ENCODE measurements around the gene UBAC2.

The UBAC2 gene

DNA sequence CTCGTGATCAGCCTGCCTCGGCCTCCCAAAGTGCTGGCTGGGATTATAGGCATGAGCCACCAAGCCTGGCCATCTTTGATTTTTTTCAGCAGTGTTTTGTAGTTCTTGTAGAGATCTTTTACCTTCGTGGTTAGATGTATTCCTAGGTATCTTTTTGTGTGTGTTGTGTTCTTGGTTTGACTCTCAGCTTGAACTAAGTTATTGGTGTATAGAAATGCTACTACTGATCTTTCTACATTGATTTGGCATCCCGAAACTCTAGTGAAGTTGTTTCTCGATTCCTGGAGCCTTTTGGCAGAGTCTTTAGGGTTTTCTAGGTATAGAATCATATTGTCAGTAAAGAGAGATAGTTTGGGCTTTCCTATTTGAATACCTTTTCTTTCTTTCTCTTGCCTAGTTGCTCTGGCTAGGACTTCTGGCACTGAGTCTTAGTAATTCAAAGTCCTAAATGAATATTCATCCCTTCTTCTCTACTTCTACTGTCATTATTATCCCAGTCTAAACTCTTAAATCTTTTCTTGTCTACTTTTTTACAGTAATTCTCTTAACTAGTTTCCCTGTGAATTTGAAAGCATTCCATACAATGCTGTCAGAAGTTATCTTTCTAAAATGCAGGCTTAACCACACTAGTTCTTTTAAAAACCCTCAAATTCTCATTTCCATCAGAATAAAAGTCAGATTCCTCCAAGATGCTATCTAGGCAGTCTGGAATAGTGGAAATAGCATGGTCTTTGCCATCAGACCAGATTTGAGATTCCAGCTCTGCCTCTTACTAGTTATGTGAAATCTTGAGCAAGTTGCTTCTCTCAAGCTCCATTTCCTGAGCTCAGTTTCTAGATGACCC is 50.5 kb downstream of the UBAC2 start:
- no peak for DNase-seq

DNA sequence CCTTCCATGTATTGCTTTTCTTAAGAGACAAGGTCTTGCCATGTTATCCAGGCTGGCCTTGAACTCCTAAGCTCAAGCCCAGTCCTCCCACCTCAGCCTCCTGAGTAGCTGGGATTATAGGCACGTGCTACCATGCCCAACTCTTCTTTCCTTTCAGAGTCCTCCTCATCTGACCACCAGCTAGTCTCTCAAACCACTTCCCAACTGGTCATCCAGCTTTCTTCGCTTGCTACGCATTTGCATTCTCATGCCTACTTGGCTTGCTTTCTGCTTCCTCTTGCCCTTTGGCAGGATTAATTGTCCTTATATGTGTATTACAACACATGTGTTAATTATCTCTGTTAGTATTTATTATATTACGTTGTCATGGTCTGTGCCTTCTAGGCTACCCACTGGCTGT is 51.3 kb downstream of the UBAC2 start:
- no peak for DNase-seq

DNA sequence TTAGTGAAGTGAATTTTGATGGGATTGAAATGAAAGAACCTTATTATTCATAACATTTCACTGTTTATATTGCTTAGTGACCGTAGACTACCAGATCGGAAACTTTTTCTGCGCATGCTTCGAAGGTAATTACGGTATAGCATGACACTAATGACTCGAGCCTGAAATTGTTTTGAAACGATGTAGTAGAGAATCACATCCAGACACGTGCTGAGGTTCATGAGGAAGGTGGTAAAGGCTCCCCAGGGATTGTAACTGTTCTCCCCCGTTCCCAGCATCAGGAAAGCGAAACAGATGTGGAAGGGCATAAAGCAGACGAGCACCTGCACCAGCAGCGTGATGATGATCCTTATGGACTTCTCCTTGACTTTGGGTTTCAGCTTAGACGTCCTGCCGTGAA is 54.2 kb downstream of the UBAC2 start:
- DNase-seq = peak; percentile 11

DNA sequence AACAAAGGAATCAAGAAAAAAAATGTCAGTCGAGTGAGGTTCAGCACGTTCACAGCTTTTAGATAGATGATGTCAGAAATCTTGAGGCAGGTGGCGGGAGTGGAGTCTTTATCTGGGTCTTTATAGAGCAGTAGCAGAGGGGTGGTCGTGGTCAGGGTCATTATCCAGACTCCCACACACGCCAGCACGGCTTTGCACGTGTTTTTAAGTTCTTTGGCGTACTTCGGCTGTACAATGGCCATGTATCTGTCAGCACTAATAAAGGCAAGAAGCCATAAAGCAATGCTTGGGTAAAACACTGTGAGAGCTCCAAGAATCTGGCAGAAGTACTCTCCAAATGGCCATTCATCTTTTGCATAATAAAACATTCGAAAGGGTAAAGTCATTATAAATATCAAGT is 54.6 kb downstream of the UBAC2 start:
- no peak for DNase-seq

DNA sequence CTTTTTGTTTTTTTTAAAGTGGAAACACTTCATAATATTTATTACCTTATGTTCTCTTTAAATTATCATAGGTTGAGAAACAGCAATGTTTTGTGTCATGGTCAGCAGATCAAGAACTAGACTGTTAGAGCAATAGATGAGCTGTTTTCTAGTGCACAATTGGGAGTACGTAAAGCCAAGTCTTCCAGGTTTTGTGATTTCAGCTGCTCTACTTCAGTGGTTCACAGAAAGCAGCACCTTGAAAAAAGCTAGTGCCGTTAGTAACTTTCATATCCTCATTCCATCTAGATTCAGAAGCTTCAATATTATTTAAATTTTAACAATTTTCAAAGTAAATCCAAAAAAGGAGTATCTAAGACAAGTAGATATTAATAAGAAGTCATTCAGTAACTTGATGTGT is 55.6 kb downstream of the UBAC2 start:
- DNase-seq = no peak

DNA sequence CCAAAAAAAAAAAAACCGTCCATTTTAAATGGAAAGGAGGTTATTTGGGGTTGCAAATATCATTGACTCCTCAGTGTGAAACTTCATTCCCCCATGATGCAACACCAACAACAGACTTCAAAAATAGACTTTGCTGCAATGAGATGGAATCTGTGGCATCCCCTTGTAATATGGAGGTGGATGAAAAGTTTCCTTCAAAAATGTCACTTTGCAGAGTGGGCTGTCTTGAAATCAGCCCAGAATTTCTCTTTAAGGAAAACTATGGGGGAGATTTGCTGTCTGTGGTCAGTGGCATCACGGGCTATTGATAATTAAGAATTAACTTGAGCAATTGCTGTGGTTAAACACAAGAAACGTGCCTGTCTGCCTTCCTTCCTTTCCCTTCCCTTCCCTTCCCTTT is 56.1 kb downstream of the UBAC2 start:
- peak; percentile 76 for DNase-seq

DNA sequence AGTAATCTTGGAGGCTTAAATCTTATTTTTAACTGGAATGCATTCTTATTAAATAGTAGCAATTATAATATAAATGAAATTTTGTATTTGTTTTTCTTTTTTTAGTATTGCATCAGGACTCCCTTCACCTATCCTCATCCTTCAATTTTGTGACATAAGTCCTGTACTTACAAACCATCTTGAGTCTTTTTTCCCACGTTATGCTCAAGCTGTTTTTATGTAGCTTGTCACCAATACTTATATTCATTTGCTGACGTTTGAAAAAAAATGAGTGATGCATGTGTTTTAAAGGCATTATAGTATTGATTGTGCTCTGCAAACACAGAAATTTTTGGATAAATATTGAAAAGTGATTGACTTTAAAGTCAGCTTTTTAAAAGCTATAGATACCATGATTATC is 56.6 kb downstream of the UBAC2 start:
- no peak for DNase-seq

DNA sequence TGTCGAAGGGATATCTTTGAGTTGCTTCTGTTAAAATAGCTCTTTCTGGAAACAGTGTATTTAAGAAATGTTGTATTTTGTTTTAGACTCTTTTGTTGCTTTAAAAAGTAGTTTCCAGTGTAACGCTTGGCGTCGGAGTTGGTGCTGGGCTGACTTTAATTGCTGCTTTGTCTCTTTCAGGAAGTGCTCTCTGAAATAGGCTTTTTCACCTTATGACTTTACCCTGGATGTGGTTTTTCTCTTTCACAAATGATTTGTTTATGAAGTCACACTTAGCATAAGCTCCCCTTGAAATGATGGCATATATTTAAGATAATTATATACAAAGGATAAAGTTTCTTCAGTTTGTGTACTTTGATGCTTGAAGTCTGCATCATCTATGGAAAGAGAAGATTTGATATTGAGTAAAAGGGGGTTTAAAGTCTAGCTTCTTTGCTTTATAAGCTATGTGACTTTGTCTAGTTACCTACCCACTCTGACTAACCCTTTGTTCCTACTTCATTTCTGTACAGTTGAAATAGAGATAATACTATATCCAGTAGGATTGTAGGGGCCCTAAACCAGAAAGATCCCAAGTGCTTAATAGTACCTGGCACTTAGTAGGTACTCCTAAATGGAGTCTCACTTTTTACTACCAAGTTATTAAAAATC is 57.7 kb downstream of the UBAC2 start, which contains the start of gene GPR18:
TSS of gene GPR18 (minus strand) at position 170 of the 651 bp plus-strand sequence. CDS start 2,507 bp downstream, outside the sequence.
- DNase-seq = no peak

DNA sequence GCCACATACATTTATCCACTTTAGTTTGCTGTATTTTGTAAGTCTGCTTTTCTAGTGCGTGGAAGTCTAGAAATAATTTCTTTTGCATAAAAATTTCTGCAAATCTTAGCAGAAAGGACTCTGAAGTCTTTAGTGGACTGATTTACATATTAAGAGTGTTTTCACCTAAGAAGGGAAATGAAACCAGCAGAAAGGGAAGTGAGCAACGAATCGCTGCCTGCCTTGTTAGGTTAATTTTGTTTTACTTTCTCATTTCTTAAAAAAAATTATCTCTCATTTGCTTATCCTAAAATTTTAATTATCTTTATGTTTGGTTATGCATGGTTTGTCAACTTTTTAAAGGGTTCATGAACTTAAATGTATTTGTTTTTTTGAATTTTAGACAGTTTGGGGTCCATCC is 58.3 kb downstream of the UBAC2 start:
- no peak for DNase-seq

DNA sequence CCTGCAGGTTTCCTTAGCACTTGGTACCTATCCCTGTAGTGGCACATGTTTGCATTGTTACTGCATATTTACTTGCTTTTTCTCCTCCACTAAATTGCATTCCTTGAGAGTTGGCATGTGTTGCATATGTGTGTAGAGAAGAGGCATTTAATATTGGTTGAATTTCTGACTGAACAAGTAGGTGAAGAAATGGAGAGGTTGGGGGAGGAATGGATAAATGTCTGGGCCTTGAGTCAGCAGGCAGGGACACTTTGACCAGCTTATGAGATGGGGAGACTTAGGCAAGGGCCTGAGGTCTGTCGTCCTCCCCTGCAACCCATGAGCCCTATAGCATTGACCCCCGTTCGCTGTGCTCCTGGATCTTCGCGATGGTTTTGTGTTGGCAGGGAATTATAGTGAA is 59.6 kb downstream of the UBAC2 start:
- peak; percentile 19 for DNase-seq

DNA sequence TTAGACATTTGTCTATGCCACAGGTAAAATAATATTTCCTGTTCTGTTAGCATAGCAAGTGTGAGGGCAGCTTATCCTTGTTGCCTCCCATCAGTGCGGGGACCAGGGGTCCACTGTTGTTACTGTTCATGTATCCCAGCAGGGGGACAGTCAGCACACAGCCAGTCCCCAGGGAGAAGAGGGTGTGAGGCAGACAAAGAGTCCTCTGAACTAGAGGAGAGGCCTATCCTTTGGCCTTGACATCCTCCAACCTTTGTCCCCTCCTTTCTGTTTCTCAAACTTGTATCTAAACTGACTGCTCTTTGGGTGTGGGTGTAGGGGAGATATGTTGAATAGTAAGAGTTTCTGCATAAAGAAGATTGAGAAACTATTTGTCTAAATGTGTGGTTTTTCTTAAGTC is 60.4 kb downstream of the UBAC2 start:
- no peak for DNase-seq

DNA sequence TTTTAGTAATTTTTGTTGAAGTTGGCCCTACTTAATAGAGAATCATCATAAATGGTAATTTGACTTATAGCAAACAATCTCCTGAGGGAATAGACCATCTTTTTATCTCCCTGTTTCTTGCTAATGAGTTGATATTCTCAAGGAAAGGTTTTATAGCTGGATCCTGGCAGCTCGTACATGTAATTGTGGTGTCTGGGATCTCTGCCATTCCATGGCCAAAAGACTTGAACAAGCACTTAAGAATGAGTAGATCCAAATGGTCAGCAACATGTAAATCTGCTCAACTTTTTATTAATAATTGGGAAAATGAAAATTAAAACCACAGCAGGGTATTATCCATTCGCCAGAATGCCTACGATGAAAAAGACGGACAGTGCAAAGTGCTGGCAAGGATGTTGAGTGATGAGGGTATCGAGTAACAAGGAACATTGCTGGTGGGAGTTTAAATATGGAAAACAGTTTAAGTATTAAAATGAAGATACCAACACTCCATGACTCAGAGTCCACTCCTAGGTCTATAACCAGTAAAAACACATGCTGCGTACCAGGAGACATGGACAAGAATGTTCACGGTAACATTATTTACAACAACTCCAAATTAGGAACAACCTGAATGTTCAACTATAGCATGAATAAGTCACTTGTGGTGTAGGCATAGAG is 62.6 kb downstream of the UBAC2 start:
- no peak for DNase-seq

DNA sequence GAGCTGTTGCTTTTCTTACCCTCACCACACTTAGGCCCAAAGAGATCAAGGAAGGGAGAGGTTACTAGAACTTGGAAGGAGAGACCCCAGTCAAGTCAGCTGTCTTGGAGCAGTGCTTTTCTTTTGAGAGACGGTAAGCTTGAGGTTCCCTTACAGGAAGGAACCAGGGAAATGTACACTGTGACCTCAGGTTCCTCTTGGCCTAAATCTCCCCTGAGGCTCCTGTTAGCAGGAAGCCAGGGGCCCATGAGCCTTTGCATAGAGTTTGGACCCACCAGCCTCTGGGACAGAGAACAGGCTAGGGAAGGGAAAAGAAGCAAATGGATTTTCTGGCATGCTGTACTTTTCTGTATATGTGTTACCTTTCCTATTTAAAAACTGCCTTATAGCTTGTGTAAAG is 63.4 kb downstream of the UBAC2 start:
- DNase-seq = no peak

DNA sequence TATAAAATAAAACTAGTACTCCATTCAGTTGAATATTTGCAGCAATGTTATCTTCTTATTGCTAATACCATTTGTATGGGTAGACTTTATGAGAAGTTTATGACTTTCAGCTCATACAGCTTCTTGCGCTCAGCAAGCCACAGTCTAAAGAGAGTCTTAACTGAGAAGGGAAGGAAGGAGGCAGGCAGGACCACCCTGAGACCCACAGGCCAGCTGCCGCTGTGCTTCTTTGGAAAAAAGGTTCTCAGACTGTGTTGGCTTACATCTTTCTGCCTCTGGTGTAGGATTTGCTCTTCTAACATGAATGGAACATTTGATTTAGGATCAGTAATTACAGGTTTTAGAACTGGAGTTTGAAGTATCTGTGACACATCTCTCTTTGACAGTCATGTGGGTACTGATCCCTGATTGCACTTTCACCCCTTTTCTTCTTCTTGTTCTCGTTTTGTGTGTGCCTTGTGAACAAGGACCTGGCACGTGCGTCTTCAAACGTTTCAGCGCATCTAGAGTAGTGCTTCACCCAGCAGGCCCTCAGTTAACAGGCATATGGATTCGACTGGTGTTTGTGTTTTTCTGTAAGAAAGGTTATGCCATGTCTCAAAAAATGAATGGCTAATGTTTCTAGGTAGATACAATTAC is 64.6 kb downstream of the UBAC2 start:
- no peak for DNase-seq

DNA sequence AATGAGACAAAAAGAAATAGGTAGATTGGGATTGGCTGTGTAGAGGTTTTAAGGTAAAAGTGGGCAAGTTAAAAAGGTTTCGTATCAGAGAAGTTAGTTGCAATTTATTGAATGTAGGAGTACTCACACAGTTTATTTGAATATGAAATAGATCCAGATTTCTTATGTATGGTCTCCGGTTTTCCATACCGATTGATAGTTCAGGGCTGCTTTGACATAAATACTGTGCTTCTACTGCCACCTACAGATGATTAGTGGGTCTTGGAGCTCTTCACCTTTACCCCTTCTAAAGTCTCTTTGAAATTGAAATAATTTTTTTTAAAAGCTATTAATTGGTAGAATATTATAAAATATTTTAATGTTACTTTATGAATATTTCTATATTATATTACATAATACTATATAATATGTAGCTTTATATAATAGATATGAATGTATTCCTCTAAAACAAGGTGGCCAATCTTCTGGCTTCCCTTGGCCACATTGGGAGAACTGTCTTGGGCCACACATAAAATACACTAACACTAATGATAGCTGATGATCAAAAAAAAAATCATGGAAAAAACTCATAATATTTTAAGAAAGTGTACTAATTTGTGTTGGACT is 65.3 kb downstream of the UBAC2 start:
- peak; percentile 51 for DNase-seq

DNA sequence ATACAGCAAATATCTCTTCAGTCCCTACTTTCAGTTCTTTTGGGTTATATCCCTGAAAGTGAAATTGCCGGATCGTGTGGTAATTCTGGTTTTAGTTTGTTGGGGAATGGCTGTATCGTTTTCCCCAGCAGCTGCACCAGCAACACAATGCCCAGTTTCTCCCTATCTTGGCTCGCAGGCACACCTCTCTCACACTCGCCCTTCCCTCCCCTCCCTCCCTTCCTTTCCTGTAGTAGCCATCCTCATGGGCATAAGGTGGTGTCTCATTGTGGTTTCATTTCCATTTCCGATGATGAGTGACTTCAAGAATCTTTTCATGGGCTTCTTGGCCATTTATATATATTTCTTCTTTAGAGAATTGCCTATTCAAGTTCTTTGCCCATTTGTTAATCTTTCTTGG is 66.2 kb downstream of the UBAC2 start:
- no peak for DNase-seq

DNA sequence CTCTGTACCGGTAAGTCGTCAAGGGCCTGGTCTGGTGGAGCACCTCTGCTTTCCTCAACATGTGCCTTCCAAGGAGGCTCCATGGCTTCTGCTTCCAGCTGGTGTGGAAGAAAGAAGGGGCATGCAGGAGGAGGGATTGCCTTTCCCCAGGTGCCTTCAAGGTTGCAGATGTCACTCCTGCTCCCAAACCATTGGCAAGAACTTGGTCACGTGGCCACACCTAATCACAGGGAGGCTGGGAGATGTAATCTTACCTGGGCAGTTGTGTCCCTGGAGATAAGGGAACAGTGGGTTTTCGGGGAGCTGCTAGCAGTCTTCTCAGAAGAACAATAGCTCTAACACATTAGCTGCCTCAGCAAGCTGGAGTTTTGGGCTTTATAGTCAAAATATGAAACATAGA is 67.3 kb downstream of the UBAC2 start:
- DNase-seq = no peak

DNA sequence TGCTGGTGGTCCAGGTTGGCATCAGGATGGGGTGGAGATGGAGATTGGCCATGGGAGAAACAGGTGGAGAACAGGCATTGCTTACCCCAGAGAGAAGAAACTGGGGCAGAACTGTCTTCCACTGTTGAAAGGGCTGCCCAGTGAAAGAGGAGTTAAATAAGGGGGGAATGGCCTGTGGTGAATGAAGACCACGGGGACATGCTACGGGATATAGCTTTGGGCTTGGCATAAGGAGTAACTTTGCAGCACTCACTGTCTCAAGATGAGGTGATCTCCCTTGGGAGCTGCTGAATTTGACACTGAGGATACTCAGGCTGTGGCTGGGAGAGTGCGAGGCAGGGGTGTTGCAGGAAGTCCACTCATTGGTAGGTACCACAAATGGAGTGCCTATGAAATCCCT is 68.2 kb downstream of the UBAC2 start:
- no peak for DNase-seq

DNA sequence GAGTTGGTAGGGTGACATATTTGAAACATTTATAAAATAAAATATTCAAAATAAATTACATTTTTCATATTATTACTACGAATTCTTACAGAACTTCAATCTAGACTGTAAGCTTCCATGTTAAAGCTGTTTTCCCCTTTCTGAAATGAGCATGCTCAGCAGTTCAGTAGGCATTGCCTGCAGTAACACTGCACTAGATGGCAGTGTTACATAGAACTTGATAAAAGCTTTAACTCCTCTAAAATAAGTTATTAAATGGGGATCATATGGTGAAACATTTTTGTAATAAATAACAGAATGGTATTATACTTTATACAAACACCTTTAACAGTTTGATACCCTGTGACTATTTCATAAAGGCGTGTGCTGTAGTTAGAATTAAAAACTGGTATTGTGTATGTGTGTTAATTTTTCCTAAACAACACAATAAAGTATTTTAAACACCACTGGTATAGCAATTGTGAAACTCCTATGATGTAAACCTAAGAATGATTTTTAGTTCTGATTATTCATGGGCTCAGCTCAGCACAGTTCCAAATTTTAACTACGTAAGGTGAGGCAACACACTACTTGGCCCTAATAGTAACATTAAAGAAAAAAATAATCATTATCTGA is 69.1 kb downstream of the UBAC2 start:
- DNase-seq = peak; percentile 63

DNA sequence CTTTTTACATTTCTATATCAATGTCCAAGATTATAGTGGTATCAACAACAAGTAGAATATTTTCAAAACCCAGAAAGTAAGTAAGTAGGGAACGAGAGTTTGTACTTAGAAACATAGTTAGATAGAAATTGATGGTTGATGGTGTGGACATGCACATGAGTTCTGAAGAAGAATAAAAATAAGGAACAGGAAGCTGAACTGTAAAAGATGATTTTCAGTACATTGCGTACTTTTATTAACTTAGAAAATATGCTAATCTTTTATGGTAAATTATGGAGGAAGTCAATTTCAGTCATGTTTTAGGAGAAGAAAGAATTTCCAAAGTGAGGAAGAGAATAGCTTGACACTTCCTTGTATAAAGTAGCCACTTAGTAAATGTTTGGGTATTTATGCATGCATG is 69.9 kb downstream of the UBAC2 start:
- DNase-seq = no peak

DNA sequence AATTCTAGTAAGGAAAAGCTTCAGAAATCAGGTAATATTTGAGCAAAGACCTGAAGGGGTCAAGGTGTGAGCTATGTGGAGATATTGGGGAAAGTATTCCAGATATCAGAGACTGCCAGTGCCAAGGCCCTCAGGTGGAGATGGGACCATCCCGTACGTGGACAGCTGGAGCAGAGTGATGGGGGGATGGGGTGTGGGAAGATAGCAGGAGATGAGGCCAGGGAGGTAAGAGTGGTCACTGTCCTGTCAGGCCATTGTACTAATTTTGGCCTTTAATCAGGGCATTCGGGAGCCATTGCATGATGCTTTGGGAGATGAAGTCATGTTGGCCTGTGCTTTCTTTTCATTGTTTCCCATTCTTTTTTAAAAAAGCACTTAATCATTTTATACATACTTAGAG is 70.6 kb downstream of the UBAC2 start:
- no peak for DNase-seq

DNA sequence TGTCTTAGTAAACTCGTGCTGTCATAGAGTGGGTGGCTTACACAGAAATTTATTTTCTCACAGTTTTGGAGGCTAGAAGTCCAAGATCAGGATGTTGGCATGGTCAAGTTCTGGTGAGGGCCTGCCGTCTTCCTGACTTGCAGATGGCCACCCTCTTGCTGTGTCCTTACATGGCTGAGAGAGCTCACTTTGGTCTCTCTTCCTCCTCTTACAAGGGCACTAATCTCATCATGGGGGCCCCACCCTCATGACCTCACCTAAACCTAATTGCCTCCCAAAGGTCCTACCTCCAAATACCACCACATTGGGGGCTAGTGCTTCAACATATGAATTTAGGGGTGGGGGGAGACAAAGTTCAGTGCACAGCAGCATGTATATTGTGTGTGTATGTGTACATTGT is 71.8 kb downstream of the UBAC2 start:
- DNase-seq = no peak

DNA sequence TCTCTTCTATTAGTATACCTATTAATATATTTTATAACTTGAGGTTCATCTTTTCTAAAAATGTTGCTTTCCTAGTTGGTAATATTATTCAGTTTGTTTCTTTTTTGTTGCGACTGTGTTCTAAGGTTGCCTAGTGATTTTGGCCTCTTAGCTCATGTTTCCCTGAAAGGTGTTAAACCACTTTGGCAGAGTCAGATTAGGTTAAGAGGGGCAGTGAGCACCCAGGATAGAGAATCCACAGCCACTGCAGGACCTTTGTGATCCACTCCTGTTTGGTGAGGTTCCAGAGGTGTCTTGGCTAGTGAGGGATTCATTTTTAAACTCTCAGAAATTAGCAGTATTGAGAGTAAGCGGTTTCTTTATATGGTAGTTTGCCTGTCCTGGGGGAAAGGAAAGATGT is 72.5 kb downstream of the UBAC2 start:
- no peak for DNase-seq
